GM21576 (cell line): ENCODE results near the gene SEMA3F.
"Not testable (repeated sequence)": the region's sequence is repeated elsewhere in the genome, so short reads cannot be mapped to it uniquely, and the experiment has no call there.

Source experiments
- ATAC-seq: cut with Tn5 transposase; IDR thresholded peaks from one replicate; pipeline ENCODE4 v1.9.1; 2021; ENCODE audit warnings: mild to moderate bottlenecking, moderate library complexity; ENCODE audit not compliant: unreplicated experiment

SEMA3F gene

GRCh38 chr3:50210176-50210509, 55.0 kb downstream of the SEMA3F start:
- no peak for ATAC-seq

DNA sequence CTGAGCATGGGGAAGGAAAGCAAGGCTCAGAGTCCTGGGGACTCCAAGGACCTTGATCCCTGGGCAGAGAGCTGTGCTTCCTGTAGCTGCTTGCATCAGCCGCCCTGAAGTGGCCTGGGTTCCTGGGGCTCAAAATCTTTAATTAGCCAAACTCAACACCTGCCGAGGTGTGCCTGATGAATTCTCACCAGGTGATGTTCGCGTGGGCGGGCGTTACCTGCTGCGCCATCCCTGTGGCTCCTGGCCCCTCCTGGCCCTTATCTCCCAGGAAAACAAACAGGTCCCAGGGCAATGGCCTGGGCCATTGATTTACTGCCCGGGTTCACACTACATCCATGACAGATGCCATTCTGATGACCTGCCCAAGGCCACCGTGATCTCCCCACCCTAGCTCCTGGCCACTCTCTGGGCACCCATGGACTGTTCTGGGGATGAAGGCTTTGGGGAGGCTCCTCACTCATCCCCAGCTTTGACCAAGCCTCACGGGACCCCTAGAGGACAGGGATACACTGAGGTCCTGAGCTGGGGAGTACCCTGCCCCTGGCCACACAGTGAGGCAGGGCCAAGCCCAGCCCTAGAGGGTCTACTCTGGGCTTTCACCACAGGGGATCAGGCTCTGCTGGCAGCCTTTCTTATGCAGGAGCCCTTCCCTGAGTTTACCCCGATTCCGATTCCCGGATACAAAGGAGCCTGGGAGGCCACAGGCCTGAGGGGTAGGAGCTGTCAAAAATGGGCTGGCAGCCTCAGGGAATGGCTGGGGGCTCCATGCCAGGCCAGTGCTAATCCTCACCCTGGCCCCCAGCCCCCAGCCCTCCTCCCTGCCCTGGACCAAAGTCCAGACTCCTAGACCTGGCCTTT, 55.6 kb downstream of the SEMA3F start:
- no peak for ATAC-seq

GRCh38 chr3:50211368-50211717, 56.2 kb downstream of the SEMA3F start:
- not testable (repeated sequence) for ATAC-seq

DNA sequence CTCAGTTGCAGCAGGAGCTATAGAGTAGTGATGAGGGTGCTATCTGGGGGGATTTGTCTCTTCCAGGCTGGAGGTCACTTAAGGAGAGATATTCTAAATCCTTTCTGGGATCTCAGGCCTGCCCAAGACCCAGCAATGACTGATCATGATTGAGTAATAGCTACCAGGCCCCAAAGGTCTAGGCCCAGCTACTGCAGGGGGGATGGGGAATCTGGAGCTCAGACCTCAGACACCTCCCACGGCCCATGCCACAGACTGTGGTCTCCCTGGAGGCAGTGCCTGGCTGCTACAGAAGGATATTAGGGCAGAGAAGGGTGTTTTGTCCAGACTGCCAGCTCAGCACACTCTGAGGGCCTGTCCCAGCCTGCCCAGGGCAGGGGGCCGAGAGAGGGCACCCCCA, 56.8 kb downstream of the SEMA3F start:
- ATAC-seq, result no peak

DNA sequence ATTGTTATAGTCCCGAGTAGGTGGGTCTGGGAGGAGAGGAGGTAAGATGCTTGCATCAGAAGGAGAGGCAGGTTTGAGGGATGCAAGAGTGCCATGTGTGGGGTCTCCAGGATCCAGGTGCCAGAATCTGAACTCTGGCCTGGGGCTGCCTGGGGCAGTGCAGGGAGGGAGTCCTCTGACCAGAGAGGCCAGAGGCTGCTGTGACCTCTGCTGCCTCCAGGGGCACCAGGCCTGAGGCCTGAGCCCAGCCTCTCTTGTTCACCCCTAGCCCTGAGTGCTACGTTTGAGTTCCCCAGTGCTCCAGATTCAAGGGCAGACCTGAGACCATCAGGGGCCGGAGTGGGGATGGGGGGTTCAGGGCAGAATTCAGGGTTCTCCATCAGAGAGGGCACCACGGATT, 57.4 kb downstream of the SEMA3F start:
- ATAC-seq, result no peak

GRCh38 chr3:50212971-50213370, 57.8 kb downstream of the SEMA3F start:
- ATAC-seq, result no peak

- no peak for ATAC-seq
These were observed 58.2 kb downstream of the SEMA3F start for GRCh38 chr3:50213373-50213772.

DNA sequence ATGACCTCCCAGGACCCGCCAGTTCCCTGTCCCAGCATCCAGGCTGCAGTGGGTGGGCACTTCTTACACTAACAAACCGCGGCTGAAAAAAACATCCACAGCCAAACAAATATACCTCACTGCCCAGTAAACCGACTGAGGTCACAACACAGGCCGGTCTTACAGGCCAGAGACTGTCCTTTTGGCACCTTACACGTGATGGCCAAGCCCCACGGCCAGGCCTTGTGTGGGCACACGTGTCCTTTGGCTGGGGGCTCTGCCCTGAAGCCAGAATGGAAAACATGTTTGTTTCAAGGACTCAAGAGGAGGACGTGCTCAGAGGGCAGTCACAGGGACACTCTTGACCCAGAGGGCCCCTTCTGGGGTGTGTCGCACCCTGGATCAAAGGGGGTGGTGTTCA, 59.7 kb downstream of the SEMA3F start:
- ATAC-seq, result no peak

GRCh38 chr3:50215529-50215928, 60.4 kb downstream of the SEMA3F start:
- no peak for ATAC-seq

- ATAC-seq, result no peak
These were observed 62.6 kb downstream of the SEMA3F start for GRCh38 chr3:50217681-50218080.

DNA sequence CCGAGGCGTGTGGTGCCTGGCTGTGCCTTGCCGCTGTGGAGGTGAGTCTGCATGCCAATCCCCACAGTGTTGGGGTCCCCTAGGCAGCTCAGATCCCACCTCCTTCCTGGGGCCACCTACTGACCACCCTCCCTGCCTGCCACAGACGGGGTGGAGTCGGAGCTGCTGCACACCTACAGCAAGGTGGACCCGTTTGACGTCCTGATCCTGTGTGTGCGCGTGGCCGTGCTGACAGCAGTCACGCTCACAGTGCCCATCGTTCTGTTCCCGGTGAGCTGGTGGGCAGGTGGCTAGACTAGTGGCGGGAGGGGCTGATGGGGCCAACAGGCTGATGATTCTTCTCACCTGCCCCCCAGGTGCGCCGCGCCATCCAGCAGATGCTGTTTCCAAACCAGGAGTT, 63.3 kb downstream of the SEMA3F start:
- ATAC-seq, result no peak

DNA sequence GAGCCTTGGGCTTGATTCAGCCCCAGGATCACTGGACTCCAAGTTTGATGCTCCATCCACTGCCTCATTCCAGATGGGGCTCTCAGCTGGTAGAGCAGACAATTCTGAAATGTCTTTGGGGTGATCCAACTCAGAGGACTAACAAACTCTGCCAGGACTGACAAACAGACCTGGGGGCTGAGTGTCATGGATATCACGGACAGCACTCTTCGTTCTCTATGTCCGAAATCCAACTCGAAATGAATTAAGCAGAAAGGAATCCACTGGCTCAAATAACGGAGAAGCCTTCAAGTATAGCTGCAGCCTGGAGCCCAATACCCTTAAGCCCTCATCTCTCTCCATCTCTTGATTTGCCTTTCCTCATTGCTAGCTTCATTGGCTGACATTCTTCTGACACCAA, 64.2 kb downstream of the SEMA3F start:
- ATAC-seq, result no peak

GRCh38 chr3:50220109-50220508, 65.0 kb downstream of the SEMA3F start:
- ATAC-seq, result no peak

DNA sequence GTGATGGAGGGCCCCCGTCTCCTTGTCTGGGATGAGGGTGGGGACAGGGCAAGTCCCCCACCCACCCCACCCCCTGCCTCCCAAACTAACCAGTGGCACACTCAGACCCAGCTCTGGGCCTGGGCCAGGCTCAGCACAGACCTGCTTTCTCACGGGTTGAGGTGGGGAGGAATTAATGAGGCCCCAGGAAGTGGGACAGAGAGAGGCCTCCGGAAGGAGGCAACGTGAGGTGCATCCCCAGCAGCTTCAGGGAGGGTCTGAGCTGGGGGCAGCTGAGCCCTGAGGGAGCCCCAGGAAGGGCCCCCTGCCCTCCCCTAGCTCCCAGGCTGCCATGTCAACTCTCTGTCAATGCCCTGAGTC, 65.9 kb downstream of the SEMA3F start:
- no peak for ATAC-seq

DNA sequence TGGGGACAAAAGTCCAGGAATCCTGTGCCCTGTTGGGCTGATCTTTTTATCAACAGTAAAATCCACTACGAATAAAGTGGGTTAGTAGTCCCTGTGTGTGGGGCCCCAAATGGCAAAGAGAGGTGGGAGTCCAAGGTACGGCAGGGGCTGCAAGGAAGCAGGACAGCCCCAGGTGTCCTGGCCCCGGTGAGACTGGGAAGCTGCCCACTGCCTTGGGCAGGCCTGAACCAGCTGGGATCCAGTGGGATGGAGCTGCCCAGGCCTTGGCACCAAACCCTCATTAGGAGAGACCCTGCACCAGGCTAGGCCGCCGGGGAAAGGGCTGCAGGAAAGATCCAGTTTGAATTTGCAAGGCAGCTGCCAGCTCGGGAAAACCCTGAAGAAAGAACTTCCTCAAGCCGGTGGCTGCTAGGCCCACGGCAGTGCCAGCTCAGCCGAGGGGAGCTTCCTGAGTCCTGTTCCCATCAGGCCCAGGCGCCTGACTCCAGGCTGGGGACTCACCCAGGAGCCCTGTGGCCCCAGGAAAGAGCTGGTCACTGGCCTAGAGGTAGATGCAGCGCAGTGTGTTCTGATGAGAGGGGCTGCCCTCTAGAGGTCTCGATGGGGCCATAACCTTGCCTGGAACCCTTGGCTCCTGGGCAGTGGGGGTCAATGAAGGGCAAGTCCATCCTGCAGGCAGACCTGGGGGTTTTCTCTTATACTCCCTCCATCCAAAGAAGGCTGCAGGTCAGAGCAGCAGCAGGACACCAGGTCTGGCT, 66.5 kb downstream of the SEMA3F start:
- no peak for ATAC-seq

GRCh38 chr3:50222169-50222528, 67.0 kb downstream of the SEMA3F start:
- ATAC-seq, result no peak

DNA sequence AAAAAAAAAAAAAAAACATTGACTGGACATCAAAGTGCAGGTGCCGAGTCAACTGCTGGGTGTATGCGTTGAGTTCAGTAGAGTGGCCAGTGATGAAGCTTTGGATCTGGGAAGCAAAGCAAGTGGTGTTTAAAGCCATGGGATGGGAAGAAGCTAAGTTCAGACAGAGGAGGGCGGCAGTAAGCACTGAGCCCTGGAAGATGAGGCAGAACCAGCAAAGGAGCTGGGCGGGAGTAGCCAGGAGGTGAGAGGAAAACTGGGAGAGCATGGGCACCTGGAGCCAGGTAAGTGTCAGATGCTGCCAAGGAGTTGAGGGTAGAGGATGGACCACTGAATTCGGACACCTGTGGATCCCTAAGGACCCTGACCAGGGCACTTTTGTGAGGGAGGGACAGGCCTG, 69.5 kb downstream of the SEMA3F start:
- no peak for ATAC-seq

DNA sequence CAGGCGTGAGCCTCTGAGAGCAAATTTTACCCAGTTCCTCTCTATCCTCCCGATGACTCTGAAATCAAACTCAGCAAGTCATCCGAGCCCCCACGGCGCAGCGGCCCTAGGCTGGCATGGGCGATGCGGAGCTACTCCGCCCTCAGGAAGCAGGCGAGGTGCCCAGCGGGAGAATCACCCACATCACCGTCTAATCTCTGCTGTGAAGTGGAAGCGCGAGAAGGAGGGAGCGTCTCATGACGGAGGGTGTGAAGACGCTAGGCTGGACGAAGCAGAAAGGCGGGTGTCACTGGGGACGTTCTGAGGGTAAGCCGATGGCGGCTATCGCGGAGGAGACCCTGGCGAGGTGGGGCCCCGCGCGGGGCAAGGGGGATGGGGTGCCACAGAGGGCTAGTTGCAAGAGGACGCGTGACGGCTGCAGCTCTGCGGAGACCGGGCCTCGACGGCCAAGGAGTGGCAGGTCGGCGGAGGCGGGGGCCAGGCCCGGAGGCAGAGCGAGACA, 71.8 kb downstream of the SEMA3F start:
- peak; percentile 18 for ATAC-seq

- peak; percentile 74 for ATAC-seq
These were observed 72.5 kb downstream of the SEMA3F start for GRCh38 chr3:50227390-50228183.

DNA sequence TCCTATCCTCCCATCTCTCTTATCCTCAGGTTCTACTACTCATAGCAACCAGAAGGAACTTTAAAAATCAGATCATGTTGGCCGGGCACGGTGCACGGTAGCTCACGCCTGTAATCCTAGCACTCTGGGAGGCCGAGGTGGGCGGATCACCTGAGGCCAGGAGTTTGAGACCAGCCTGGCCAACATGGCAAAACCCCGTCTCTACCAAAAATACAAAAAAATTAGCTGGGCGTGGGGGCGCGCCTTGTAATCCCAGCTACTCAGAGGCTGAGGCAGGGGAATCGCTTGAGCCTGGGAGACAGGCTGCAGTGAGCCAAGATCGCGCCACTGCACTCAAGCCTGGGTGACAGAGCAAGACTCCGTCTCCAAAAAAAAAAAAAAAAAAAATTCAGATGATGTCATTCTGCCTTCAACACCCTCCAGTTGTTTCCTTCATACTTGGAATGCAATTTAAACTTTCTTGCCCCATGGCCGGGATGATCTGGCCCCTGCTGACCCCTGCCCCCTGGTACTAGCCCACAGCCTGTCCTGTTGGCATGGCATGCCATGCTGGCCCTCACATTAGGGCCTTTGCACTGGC, 73.2 kb downstream of the SEMA3F start:
- ATAC-seq, result not testable (repeated sequence)

GRCh38 chr3:50229490-50229889, 74.4 kb downstream of the SEMA3F start:
- no peak for ATAC-seq
